ENCODE data around the gene ANKLE1.

DNA sequence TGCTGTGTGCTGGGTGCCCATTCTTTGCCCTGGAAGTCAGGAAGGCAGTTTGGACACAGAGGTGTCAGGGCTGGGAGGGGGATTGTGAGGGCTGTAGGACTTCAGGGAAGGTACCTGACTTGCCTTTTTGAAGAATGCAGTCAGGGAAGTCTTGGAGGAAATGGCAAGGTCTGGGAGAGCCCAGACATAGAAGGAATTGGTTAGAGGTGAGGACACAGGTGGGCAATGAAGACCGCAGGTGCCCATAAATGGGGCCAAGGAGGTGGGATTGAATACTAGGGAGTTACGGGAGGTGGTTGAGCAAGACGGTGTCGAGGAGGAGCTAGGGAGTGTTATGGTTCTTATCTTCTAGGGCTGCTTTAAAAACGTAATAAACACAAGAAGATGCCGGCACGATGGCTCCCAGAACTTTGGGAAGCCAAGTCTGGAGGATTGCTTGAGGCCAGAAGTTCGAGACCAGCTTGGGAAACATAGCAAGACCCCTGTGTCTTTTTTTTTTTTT, 26.2 kb downstream of the ANKLE1 start:
- TF ChIP-seq CTCF (IDR thresholded peaks at IDR 0.05), result no peak
- TF ChIP-seq EP300 (IDR thresholded peaks at IDR 0.05; ENCODE audit: borderline replicate concordance in 1 of 2, low read depth in 1 of 2, low read length in 1 of 2), result no peak
- TF ChIP-seq, protein P1, sequence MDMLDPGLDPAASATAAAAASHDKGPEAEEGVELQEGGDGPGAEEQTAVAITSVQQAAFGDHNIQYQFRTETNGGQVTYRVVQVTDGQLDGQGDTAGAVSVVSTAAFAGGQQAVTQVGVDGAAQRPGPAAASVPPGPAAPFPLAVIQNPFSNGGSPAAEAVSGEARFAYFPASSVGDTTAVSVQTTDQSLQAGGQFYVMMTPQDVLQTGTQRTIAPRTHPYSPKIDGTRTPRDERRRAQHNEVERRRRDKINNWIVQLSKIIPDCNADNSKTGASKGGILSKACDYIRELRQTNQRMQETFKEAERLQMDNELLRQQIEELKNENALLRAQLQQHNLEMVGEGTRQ (IDR thresholded peaks at IDR 0.05; ENCODE audit: borderline replicate concordance, low read depth, low read length), result no peak
- no peak for TF ChIP-seq POLR2AphosphoS5 (IDR thresholded peaks at IDR 0.05; ENCODE audit: low read depth, low read length)
- no peak for TF ChIP-seq USF1 (IDR thresholded peaks at IDR 0.05; ENCODE audit: borderline replicate concordance, low read depth)
- TF ChIP-seq FOXJ3 (CRISPR knock-in tag; IDR thresholded peaks at IDR 0.05), result no peak
- TF ChIP-seq FOSL2 (IDR thresholded peaks at IDR 0.05; ENCODE audit: borderline replicate concordance, low read depth), result no peak
- no peak for TF ChIP-seq SMC3 (IDR thresholded peaks at IDR 0.05; ENCODE audit: low read depth, low read length)
- TF ChIP-seq GABPA (IDR thresholded peaks at IDR 0.05; ENCODE audit: low read depth), result no peak
- TF ChIP-seq MXI1 (IDR thresholded peaks at IDR 0.05; ENCODE audit: low read depth, low read length), result no peak
- TF ChIP-seq TAF1 (IDR thresholded peaks at IDR 0.05; ENCODE audit: borderline replicate concordance, low read depth, low read length), result no peak
- no peak for TF ChIP-seq CHD2 (IDR thresholded peaks at IDR 0.05; ENCODE audit: low read length, partially characterized antibody)
- no peak for TF ChIP-seq ZBTB33 (IDR thresholded peaks at IDR 0.05; ENCODE audit: borderline replicate concordance, low read depth)

All from SK-N-SH (cell line).